ENCODE data around the gene RNF227.

The RNF227 gene

GRCh38 chr17:7943291-7943690, 27.2 kb upstream of the RNF227 start:
- Mint-ChIP-seq H3K27me3 (no peaks in the 10 kb centered on the region), H3K9me3 (no peaks in the 10 kb centered on the region), H3K36me3 (ENCODE audit: insufficient read depth) (peaks cover 37% of the 10 kb centered on the region), H3K27ac (ENCODE audit: low read depth) (no peak overlapping the region), H3K4me1 (no peaks in the 10 kb centered on the region), H3K4me3 (no peak overlapping the region)
- no peak for ATAC-seq (replicated peaks; ENCODE audit: extremely low read depth, poor library complexity, severe bottlenecking)
- no peak for DNase-seq (ENCODE audit: low spot score in 2 of 2)

- DNase-seq (ENCODE audit: low spot score in 2 of 2): no peak
- ATAC-seq (replicated peaks; ENCODE audit: extremely low read depth, poor library complexity, severe bottlenecking): no peak
- H3K27ac Mint-ChIP-seq (ENCODE audit: low read depth): no peak overlapping the region
- H3K27me3 Mint-ChIP-seq: no peaks in the 10 kb centered on the region
- no peak overlapping the region for H3K4me3 Mint-ChIP-seq
- no peaks in the 10 kb centered on the region for H3K4me1 Mint-ChIP-seq
- H3K9me3 Mint-ChIP-seq: no peaks in the 10 kb centered on the region
- H3K36me3 Mint-ChIP-seq (ENCODE audit: insufficient read depth): peaks cover 36% of the 10 kb centered on the region
Observed at GRCh38 chr17:7940743-7941142, 24.7 kb upstream of the RNF227 start.

DNA sequence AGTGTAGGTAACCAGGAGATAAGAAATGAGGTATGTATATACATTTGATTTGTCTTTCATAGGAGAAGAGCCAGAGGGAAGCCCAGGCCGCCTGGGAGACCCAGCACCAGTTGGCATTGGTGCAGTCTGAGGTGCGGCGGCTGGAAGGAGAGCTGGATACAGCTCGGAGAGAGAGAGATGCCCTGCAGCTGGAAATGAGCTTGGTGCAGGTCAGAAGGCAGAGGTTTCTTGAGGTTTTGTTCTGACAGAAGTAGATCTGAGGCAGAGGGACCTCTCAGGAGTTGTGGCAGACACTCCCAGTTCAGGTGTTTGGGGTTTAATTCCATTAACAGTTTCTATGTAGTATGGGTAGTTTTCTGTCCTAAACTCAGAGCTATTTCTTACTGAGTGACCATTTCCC, 23.9 kb upstream of the RNF227 start:
- Mint-ChIP-seq H3K4me3 (no peak overlapping the region), H3K27ac (ENCODE audit: low read depth) (no peak overlapping the region), H3K4me1 (no peaks in the 10 kb centered on the region), H3K9me3 (no peaks in the 10 kb centered on the region), H3K27me3 (no peaks in the 10 kb centered on the region), H3K36me3 (ENCODE audit: insufficient read depth) (peaks cover 37% of the 10 kb centered on the region)
- ATAC-seq (replicated peaks; ENCODE audit: extremely low read depth, poor library complexity, severe bottlenecking) (no peak), DNase-seq (ENCODE audit: low spot score in 2 of 2) (no peak)

GRCh38 chr17:7935859-7936258, 19.8 kb upstream of the RNF227 start:
- Mint-ChIP-seq H3K36me3 (ENCODE audit: insufficient read depth) (peaks cover 31% of the 10 kb centered on the region), H3K27ac (ENCODE audit: low read depth) (no peak overlapping the region), H3K4me3 (no peak overlapping the region), H3K27me3 (no peaks in the 10 kb centered on the region), H3K4me1 (peaks cover 36% of the 10 kb centered on the region), H3K9me3 (no peaks in the 10 kb centered on the region)
- no peak for DNase-seq (ENCODE audit: low spot score in 2 of 2)
- ATAC-seq (replicated peaks; ENCODE audit: extremely low read depth, poor library complexity, severe bottlenecking): no peak

- no peak for ATAC-seq (replicated peaks; ENCODE audit: extremely low read depth, poor library complexity, severe bottlenecking)
Observed at GRCh38 chr17:7932949-7933348, 16.9 kb upstream of the RNF227 start.

DNA sequence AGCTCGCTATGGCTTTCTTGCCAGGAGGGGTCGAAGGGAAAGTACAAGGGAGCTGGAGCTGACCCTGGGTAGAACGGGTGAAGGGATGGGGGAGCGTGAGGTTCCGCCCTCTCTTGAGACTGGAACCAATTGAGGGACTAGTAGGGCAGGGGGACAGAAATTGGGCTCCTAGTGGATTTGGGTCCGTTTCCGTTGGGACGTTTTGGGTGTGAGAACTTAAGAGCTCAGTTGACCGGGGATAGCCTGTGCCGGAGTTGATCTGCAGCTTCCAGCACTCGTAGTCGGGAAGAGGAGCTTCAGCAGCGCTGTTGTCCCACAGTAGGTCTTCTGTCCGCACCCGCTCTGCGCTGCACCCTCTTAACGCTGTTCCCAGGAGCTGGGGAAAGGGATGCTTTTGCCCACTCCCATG, 16.4 kb upstream of the RNF227 start:
- peaks cover 26% of the 10 kb centered on the region for H3K36me3 Mint-ChIP-seq (ENCODE audit: insufficient read depth)

More at GRCh38 chr17:7932949-7933348, 16.9 kb upstream of the RNF227 start:
- no peaks in the 10 kb centered on the region for H3K27me3 Mint-ChIP-seq
- H3K27ac Mint-ChIP-seq (ENCODE audit: low read depth): peak overlapping the region; percentile 96
- H3K4me3 Mint-ChIP-seq: peak overlapping the region; percentile 85
- no peak for DNase-seq (ENCODE audit: low spot score in 2 of 2)
- H3K9me3 Mint-ChIP-seq: no peaks in the 10 kb centered on the region
- H3K36me3 Mint-ChIP-seq (ENCODE audit: insufficient read depth): peaks cover 27% of the 10 kb centered on the region
- H3K4me1 Mint-ChIP-seq: peaks cover 41% of the 10 kb centered on the region

GRCh38 chr17:7931709-7932482, 15.8 kb upstream of the RNF227 start, which contains the start of the genes CNTROB and TRAPPC1:
CNTROB (plus strand) TSS chr17:7932206; CDS start chr17:7933080, 874 bp downstream.
TRAPPC1 (minus strand) TSS chr17:7931946; CDS start chr17:7931829, 117 bp downstream.
- H3K36me3 Mint-ChIP-seq (ENCODE audit: insufficient read depth): peaks cover 24% of the 10 kb centered on the region
- H3K4me1 Mint-ChIP-seq: peaks cover 41% of the 10 kb centered on the region
- ATAC-seq (replicated peaks; ENCODE audit: extremely low read depth, poor library complexity, severe bottlenecking) (peak; percentile 99), DNase-seq (ENCODE audit: low spot score in 2 of 2) (peak; percentile 97 to 99)
- peak within 1 kb of the TSS; percentile 96 for H3K27ac Mint-ChIP-seq (ENCODE audit: low read depth)
- peak within 1 kb of the TSS; percentile 85 for H3K4me3 Mint-ChIP-seq
- H3K9me3 Mint-ChIP-seq: no peaks in the 10 kb centered on the region
- H3K27me3 Mint-ChIP-seq: no peaks in the 10 kb centered on the region

More for the DNA sequence above, 16.4 kb upstream of the RNF227 start:
- Mint-ChIP-seq H3K27ac (ENCODE audit: low read depth) (peak overlapping the region; percentile 96), H3K9me3 (no peaks in the 10 kb centered on the region), H3K27me3 (no peaks in the 10 kb centered on the region), H3K4me3 (peak overlapping the region; percentile 85), H3K4me1 (peaks cover 41% of the 10 kb centered on the region)
- DNase-seq (ENCODE audit: low spot score in 2 of 2): no peak
- ATAC-seq (replicated peaks; ENCODE audit: extremely low read depth, poor library complexity, severe bottlenecking): peak; percentile 30

- DNase-seq (ENCODE audit: low spot score in 2 of 2) (no peak), ATAC-seq (replicated peaks; ENCODE audit: extremely low read depth, poor library complexity, severe bottlenecking) (peak; percentile 1)
- no peaks in the 10 kb centered on the region for H3K27me3 Mint-ChIP-seq
- H3K4me3 Mint-ChIP-seq: peak overlapping the region; percentile 85
- H3K27ac Mint-ChIP-seq (ENCODE audit: low read depth): peak overlapping the region; percentile 96
- H3K36me3 Mint-ChIP-seq (ENCODE audit: insufficient read depth): peaks cover 19% of the 10 kb centered on the region
- H3K4me1 Mint-ChIP-seq: peaks cover 41% of the 10 kb centered on the region
- H3K9me3 Mint-ChIP-seq: no peaks in the 10 kb centered on the region
Observed at GRCh38 chr17:7930841-7931631, 14.9 kb upstream of the RNF227 start.

GRCh38 chr17:7929158-7930023, 13.3 kb upstream of the RNF227 start, which contains the start of gene KCNAB3:
KCNAB3 (minus strand) TSS chr17:7929856; CDS start chr17:7929435, 421 bp downstream.
- DNase-seq (ENCODE audit: low spot score in 2 of 2) (peak in 1 of 2 donors; percentile 26), ATAC-seq (replicated peaks; ENCODE audit: extremely low read depth, poor library complexity, severe bottlenecking) (no peak)
- peak within 1 kb of the TSS; percentile 85 for H3K4me3 Mint-ChIP-seq
- H3K4me1 Mint-ChIP-seq: peaks cover 36% of the 10 kb centered on the region
- peaks cover 16% of the 10 kb centered on the region for H3K36me3 Mint-ChIP-seq (ENCODE audit: insufficient read depth)
- H3K27me3 Mint-ChIP-seq: no peaks in the 10 kb centered on the region
- H3K9me3 Mint-ChIP-seq: no peaks in the 10 kb centered on the region
- H3K27ac Mint-ChIP-seq (ENCODE audit: low read depth): no peak within 1 kb of the TSS

DNA sequence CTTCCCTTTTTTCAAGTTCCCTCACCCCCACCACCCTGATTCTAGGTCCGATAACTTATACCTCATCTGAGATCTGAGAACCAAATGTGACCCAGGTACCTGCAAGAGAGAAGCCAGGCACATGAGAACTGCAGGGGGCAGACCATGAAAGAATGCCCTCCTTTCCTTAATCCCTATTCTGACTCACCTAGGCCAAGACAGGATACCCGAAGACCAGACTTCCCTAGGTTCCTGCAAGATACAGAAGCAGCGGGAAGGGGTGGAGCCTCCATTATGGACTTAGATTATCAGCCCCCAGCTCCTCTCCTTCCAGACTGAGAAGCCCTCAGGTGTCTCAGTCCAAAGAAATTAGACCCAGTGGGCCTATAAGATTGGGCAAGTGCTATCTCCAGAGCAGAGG, 11.5 kb upstream of the RNF227 start:
- DNase-seq (ENCODE audit: low spot score in 2 of 2): no peak
- Mint-ChIP-seq H3K4me1 (peaks cover 28% of the 10 kb centered on the region), H3K36me3 (ENCODE audit: insufficient read depth) (peaks cover 13% of the 10 kb centered on the region), H3K9me3 (no peaks in the 10 kb centered on the region), H3K27ac (ENCODE audit: low read depth) (no peak overlapping the region), H3K27me3 (no peaks in the 10 kb centered on the region), H3K4me3 (no peak overlapping the region)
- no peak for ATAC-seq (replicated peaks; ENCODE audit: extremely low read depth, poor library complexity, severe bottlenecking)

DNA sequence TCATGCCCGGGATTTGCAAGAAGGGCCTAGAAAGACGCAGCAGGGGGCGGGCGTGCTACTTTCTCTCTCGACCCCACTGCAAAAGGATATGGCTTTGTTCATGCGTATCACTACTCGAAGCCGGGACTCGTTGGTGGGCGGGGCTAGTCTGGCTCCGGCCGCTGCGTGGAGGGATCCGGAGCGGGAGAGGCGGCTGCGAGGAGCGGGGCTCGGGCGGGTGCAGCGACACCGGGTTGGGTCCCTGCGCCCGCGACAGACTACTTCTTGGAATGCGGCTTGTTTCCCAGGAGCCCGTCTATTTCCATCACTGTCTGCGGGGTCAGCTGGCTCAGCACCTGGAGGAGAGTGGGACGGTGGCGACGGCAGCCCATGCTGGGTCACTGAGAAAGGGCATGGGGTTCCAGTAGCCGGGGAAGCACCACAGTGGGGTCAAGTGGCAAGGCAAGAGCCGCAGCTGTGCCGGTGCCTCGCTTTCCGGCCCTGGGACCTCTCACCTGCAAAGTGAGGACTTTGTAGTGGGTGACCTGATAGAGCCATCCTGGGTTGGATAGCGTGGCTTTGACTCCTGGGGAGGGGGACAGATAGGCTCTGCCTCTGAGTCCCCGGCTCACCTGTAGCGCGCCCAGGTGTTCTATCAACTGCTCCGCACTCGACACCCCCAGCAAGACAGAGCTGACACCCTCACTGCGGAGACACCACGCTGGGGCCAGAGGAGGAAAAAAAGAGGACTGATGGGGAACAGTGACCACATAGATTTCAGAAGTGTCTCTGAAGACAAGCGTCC, 6.9 kb upstream of the RNF227 start:
- H3K27ac Mint-ChIP-seq (ENCODE audit: low read depth): peak overlapping the region; percentile 90
- ATAC-seq (replicated peaks; ENCODE audit: extremely low read depth, poor library complexity, severe bottlenecking) (peak; percentile 76), DNase-seq (ENCODE audit: low spot score in 2 of 2) (peak; percentile 59 to 66)
- H3K36me3 Mint-ChIP-seq (ENCODE audit: insufficient read depth): peaks cover under 1% of the 10 kb centered on the region
- no peaks in the 10 kb centered on the region for H3K27me3 Mint-ChIP-seq
- peaks cover 13% of the 10 kb centered on the region for H3K4me1 Mint-ChIP-seq
- H3K4me3 Mint-ChIP-seq: peak overlapping the region; percentile 83
- no peaks in the 10 kb centered on the region for H3K9me3 Mint-ChIP-seq
